T-helper 17 cell (primary cell): ENCODE data around the gene NUAK1. TPM values are rescaled to one million over a fixed set of nuclear protein-coding genes. Genes with fewer than 3 reads are reported as not detected.

Source experiments
- ATAC-seq: fragments of 150-1000 bp; cut with Tn5 transposase; 2 replicates; pipeline ENCODE4 v1.10.0; 2021; ENCODE audit warnings: mild to moderate bottlenecking, moderate library complexity
- DNase-seq, 3 donors: peaks; one replicate each; pipeline versions ENCODE4 v3.0.0 to v3.0.0-alpha.2; 2020 to 2021
- H3K9me3 ChIP-seq: one replicate; pipeline ENCODE4 v1.7.0; 2013; ENCODE audit warnings: low read length, mild to moderate bottlenecking; ENCODE audit not compliant: control insufficient read depth, poor library complexity, severe bottlenecking
- H3K27ac Mint-ChIP-seq: one replicate; pipeline ENCODE4 v1.8.0; 2022; ENCODE audit warnings: mild to moderate bottlenecking, moderate library complexity, mixed read lengths
- H3K27me3 Mint-ChIP-seq: one replicate; pipeline ENCODE4 v1.8.0; 2022; ENCODE audit warnings: mixed read lengths
- H3K36me3 Mint-ChIP-seq: one replicate; pipeline ENCODE4 v1.8.0; 2022; ENCODE audit warnings: low read depth, mixed read lengths
- H3K4me1 Mint-ChIP-seq: one replicate; pipeline ENCODE4 v1.8.0; 2022; ENCODE audit warnings: mild to moderate bottlenecking, mixed read lengths
- H3K4me3 Mint-ChIP-seq: one replicate; pipeline ENCODE4 v1.8.0; 2022; ENCODE audit warnings: mild to moderate bottlenecking, moderate library complexity, mixed read lengths
- total RNA-seq, 4 donors: library from RNA in 2 of 4; stranded (reverse) in 2 of 4; gene quantifications; one replicate each; pipeline ENCODE4 v1.2.3 and lab custom pipeline; 2022 to 2026

NUAK1 gene
- total RNA-seq, 2 donors from 2014 or later, result 0.05 TPM; not detected in 1

DNA sequence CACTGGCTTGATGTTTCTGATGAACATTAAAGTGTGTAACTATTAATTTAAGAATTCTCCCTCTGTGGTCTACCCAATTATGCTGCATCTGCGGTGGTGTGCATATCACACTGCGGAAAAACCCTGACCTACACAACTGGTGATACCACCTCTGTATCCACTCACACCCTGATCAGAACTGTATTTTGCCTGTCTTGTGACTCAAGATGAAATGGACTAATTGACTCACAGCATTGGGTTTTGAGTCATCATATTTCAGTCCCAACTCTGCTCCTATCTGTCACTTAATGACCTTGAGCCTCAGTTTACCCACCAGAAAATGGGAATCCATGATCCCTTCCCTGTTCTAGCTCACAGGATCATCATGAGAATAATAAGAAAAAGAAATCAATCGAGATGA lies 65.6 kb downstream of the NUAK1 start:
- H3K27ac Mint-ChIP-seq, result no peak overlapping the region
- DNase-seq (no peak), ATAC-seq (no peak)
- H3K36me3 Mint-ChIP-seq, result no peaks in the 10 kb centered on the region
- peaks cover 24% of the 10 kb centered on the region for H3K27me3 Mint-ChIP-seq
- H3K4me3 Mint-ChIP-seq, result no peak overlapping the region
- H3K4me1 Mint-ChIP-seq, result no peaks in the 10 kb centered on the region
- H3K9me3 ChIP-seq, result no peaks in the 10 kb centered on the region

DNA sequence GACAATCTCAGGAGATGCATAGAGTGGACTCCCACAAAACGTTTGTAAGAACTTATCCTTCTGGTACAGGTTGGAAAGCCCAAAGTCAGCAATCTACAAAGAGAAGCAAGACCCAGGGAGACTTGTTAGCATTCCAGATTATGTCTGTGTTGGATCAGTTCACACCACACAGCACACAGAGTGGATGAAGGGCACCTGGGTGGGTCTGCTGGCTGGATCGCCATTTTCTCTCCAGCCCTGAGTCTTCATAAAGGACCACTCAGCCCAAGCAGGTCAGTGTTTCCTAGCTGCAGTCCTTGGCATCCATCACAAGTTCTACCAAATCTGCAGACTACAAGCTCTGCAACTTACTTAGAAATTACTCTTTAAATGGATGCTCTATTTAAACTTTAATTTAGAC lies 66.0 kb downstream of the NUAK1 start:
- Mint-ChIP-seq H3K36me3 (no peaks in the 10 kb centered on the region), H3K4me1 (no peaks in the 10 kb centered on the region), H3K27me3 (peaks cover 23% of the 10 kb centered on the region), H3K27ac (no peak overlapping the region), H3K4me3 (no peak overlapping the region)
- H3K9me3 ChIP-seq, result no peaks in the 10 kb centered on the region
- DNase-seq (no peak), ATAC-seq (no peak)

DNA sequence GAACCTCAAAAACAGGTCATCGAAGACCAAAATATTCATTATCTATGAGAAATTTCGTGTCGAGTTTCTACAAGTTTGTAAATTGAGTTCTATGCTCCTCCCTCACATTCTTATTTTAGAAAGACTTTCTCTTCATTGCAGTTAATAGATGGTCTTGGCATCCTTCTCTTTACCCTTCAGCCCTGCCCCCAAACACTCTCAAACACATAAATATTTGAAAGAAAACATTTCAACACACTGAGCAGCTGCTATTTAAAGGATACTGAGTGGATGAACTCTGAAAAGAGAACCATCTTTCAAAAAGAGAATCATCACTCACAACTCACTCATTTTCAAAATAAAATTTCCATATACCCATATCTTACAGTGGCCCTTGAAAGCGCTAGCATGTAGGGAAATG lies 67.1 kb downstream of the NUAK1 start:
- ATAC-seq, result no peak
- H3K9me3 ChIP-seq, result no peaks in the 10 kb centered on the region
- DNase-seq, result no peak
- no peak overlapping the region for H3K27ac Mint-ChIP-seq
- H3K4me1 Mint-ChIP-seq, result no peaks in the 10 kb centered on the region
- no peaks in the 10 kb centered on the region for H3K36me3 Mint-ChIP-seq
- peaks cover 12% of the 10 kb centered on the region for H3K27me3 Mint-ChIP-seq
- no peak overlapping the region for H3K4me3 Mint-ChIP-seq

DNA sequence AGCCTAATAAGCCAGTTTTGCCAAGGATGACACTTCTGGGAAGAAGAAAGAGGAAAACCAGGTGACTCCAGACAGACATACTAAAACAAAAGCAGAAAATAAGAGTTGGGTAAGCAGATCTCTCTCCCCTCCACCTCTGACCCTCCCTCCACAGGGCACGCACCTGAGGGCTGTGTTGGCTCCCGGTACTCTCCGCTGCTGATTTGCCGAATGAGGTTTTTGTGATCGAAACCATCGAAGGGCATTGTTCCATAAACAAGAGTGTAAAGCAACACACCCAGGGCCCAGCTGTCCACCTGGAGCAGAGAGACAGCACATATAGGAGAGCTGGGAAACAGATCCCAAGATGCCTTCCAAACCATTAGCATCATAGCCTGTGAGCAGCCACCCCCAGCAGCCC lies 68.1 kb downstream of the NUAK1 start:
- DNase-seq, result no peak
- no peak for ATAC-seq
- peaks cover 7% of the 10 kb centered on the region for H3K27me3 Mint-ChIP-seq
- H3K27ac Mint-ChIP-seq, result no peak overlapping the region
- no peaks in the 10 kb centered on the region for H3K36me3 Mint-ChIP-seq
- no peaks in the 10 kb centered on the region for H3K9me3 ChIP-seq
- H3K4me1 Mint-ChIP-seq, result no peaks in the 10 kb centered on the region
- H3K4me3 Mint-ChIP-seq, result no peak overlapping the region

DNA sequence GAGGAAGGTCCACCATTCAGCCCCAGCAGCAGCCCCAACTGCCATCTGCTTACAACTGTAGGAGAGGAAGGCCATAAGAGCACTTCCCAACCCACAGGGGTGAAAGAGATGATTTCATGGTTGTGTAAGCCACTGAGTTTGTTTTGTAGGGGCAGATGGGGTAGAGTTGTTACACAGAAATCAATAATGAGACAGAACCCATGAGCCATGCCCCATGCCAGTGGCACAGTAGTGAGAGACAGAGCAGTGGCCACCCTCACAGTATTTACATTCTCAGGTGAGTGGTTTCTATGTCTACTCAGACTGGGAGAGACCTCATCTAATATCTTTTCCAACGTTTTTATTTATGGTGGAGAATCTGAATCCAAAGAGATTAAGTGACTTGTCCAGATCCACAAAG lies 68.6 kb downstream of the NUAK1 start:
- Mint-ChIP-seq H3K36me3 (no peaks in the 10 kb centered on the region), H3K27ac (no peak overlapping the region), H3K27me3 (peaks cover 7% of the 10 kb centered on the region), H3K4me3 (no peak overlapping the region), H3K4me1 (no peaks in the 10 kb centered on the region)
- no peak for ATAC-seq
- DNase-seq, result no peak
- H3K9me3 ChIP-seq, result no peaks in the 10 kb centered on the region

DNA sequence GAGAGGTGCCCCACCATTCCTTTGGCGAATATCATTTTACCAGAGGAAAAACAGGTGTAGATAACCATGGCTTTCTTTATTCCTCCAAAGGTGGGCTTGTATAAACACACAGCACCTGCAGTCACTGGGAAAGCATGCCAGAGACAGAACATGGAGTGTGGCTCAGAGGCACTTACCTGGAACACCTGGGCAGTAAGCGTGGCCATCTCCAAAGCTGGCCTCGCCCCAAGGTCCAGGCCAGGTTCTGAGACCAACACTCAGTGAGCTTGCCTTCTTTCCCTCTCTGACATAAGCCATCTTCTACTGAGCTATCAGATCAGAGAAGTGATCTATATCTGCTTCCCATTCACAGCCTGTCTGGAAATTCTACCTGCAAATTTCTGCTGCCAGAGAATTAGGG lies 70.5 kb downstream of the NUAK1 start:
- Mint-ChIP-seq H3K27me3 (peaks cover 4% of the 10 kb centered on the region), H3K36me3 (no peaks in the 10 kb centered on the region), H3K27ac (no peak overlapping the region), H3K4me1 (no peaks in the 10 kb centered on the region), H3K4me3 (no peak overlapping the region)
- DNase-seq (no peak), ATAC-seq (no peak)
- H3K9me3 ChIP-seq, result no peaks in the 10 kb centered on the region

DNA sequence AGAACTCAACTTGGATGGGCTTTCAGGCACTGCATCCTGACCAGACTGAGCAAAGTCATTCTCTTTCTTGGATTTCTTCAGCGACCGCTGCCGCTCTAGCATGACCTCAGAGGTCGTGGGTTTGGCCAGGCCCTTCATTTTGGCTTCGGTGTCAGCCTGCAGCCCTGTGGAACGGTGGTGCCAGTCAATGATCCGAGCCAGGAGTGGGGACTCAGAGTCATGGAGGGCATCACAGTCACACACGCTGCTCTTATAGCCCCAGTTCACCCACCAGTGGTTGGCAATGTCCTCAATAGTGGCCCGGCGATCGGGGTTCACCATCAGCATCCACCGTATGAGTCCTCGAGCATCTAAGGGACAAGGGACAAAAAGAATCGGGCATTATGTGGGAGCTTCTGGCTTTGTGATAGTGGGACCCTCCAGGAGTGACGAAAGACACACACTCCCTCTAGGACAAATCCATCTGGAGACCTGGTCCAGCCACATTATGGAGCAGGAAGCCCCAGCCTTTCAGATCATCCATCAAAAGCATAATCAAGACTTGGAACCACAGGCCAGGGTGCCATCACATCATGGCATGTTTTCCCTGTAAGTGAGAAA lies 71.0 kb downstream of the NUAK1 start:
- ATAC-seq (no peak), DNase-seq (no peak)
- Mint-ChIP-seq H3K4me3 (no peak overlapping the region), H3K27me3 (peaks cover 2% of the 10 kb centered on the region), H3K27ac (no peak overlapping the region), H3K4me1 (no peaks in the 10 kb centered on the region), H3K36me3 (no peaks in the 10 kb centered on the region)
- no peaks in the 10 kb centered on the region for H3K9me3 ChIP-seq

DNA sequence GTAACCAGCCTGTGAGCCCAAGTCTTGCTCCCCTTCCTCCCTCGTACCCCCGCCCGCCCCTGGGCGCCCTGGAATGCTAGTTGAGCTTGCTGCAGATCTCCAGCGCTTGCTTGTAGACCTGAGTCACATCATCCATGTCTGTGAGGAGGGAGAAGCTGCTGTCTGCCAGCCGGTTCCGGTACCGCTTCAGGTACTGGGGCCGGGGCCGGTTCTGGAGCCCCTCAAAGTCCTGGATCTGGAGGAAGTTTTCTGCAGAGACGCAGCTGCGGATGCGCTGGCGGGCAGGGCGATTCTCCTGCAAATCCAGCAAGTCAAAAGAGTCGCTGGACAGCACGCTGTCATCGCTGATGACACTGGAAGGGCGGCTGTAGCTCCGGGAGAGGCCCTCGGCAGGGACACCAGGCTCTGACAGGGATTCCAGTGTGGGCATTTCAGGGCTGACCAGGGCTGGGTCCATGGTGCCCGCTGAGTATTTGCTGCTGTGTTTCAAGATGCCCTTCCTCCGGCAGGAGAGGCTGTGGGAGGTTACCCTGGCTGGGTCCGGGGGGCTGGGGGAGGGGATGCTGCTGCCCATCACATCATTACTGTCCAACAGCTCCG lies 71.9 kb downstream of the NUAK1 start:
- no peaks in the 10 kb centered on the region for H3K9me3 ChIP-seq
- Mint-ChIP-seq H3K27me3 (peaks cover 6% of the 10 kb centered on the region), H3K4me3 (no peak overlapping the region), H3K4me1 (no peaks in the 10 kb centered on the region), H3K36me3 (no peaks in the 10 kb centered on the region), H3K27ac (no peak overlapping the region)
- DNase-seq, result no peak
- no peak for ATAC-seq

DNA sequence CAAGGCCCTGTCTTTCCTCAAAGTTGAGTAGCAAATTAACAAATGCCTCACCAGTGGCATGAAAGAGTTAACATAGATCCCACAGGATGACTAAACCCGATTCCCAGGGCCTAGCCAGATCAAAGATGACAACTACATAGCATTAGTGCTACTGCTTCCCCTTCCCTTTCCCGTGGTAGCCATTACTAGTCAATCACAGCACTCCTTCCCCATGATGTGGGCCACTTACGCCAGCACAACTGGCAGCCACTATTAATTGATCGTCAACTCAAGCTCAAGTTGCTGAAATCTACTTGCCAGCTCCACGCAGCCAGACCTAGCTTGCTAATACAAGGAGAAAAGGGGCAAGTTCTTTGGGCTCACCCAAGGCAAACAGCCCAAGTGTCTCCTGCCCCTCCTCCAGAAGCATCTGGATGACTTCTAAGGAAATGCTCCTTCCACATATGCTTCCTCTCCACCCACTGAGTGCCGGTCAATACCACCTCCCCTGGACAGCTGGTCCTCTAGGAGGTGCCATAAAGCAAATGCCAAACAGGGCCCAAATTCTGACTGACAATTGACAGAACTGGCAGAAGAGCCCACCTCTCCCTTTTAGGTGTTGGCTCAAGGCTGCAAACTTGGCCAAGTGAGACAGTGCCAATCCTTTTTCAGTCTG lies 72.6 kb downstream of the NUAK1 start:
- H3K27ac Mint-ChIP-seq, result no peak overlapping the region
- H3K4me3 Mint-ChIP-seq, result no peak overlapping the region
- H3K4me1 Mint-ChIP-seq, result no peaks in the 10 kb centered on the region
- ATAC-seq (no peak), DNase-seq (no peak)
- no peaks in the 10 kb centered on the region for H3K36me3 Mint-ChIP-seq
- no peaks in the 10 kb centered on the region for H3K9me3 ChIP-seq
- H3K27me3 Mint-ChIP-seq, result peaks cover 13% of the 10 kb centered on the region

DNA sequence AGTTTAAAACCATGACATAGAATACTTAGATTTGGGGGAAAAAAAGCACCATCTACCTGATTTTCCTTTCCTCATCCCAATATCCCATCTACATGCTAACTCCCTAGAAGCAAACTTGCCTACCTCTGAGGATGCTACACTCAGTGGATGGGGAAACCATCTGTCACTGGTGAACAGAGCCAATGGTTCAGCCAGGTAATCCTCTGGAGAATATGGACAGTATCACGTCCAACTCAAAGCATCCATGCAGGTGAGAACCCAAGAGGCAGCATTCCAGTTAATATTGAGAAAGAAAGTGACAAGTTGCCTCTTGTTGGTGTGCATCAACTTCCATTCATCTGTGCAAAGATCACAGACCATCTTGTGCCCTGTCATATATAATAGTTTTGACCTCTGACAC lies 73.2 kb downstream of the NUAK1 start:
- no peaks in the 10 kb centered on the region for H3K36me3 Mint-ChIP-seq
- no peaks in the 10 kb centered on the region for H3K4me1 Mint-ChIP-seq
- ATAC-seq (no peak), DNase-seq (no peak)
- H3K9me3 ChIP-seq, result no peaks in the 10 kb centered on the region
- H3K27ac Mint-ChIP-seq, result no peak overlapping the region
- peaks cover 20% of the 10 kb centered on the region for H3K27me3 Mint-ChIP-seq
- H3K4me3 Mint-ChIP-seq, result no peak overlapping the region

DNA sequence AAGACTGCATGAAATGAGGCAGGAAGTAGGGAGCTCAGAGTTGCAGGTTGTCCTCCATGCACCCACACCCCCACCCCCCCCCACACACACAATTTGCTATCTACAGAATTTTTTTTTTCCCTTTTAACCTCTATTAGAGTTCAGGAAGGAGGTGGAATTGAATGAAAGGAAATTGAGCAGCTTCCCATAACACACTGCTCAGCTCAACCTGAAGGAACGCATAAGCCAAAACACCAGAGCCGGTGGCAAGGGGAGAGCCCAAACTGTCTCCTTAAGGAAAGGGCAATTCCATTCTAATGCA lies 74.1 kb downstream of the NUAK1 start:
- H3K4me3 Mint-ChIP-seq, result no peak overlapping the region
- no peak for ATAC-seq
- H3K4me1 Mint-ChIP-seq, result no peaks in the 10 kb centered on the region
- H3K36me3 Mint-ChIP-seq, result no peaks in the 10 kb centered on the region
- H3K27me3 Mint-ChIP-seq, result peaks cover 23% of the 10 kb centered on the region
- H3K9me3 ChIP-seq, result no peaks in the 10 kb centered on the region
- H3K27ac Mint-ChIP-seq, result no peak overlapping the region
- no peak for DNase-seq

DNA sequence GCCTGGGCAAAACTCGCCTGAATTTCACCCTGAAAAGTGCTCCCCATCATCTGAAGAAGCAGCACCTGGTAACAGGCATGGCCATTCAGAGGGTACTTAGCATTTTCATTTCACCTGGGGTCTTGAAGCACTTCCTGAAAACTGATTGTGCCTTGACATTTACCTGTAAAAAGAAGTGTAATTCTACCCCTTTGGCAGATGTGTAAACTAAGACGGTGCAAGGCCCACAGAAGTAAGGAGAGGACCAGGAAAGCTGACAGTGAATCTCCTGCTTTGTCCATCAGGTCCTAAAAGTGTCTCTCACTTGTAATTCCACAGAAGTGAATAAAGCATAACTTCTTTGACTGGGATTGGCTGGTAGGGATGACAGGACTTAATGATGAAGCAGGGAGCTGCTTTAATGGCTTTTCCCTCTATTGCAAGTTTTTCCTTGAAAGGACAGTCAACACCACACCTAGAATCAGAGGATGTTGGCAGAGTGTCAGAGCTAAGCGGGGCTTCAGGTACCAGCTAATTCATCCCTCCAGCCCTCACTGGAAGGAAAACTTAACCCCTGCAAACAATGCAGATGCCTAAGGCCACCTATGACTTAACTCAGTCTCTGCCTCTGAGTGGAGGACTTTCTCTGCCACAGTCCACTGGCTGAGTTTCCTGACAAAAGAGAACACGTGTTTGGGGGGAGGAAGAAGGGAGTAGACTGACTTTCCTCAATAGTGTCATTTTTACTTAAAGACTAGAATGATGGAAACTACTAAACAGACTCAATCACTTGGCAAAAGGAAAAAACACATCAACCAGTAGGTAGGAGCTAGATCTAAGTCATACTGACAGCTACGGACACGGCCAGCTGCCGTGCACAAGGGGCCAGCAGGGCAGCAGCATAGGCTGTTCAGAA lies 74.7 kb downstream of the NUAK1 start:
- no peaks in the 10 kb centered on the region for H3K9me3 ChIP-seq
- no peaks in the 10 kb centered on the region for H3K36me3 Mint-ChIP-seq
- ATAC-seq (no peak), DNase-seq (no peak)
- no peaks in the 10 kb centered on the region for H3K4me1 Mint-ChIP-seq
- H3K27ac Mint-ChIP-seq, result no peak overlapping the region
- H3K27me3 Mint-ChIP-seq, result peaks cover 23% of the 10 kb centered on the region
- no peak overlapping the region for H3K4me3 Mint-ChIP-seq

DNA sequence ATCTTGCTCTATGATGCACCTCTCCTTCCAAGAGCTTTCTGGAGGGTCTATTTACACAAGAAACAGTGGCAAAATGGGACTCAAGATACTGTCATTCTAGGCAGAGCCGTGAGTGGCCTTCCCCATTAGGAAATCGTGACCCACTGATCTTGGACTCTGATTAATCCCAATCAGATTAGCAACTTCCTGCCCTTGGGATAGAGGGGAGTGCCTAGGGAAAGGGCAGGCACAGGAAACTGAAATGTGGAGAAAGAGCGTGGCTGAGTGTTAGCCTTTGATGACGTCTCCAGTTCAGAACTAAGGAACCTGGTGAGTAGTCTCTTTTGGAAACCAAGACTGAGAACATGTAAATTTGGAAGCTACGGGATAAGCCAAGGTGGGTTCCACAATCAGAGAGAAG lies 76.1 kb downstream of the NUAK1 start:
- H3K36me3 Mint-ChIP-seq, result no peaks in the 10 kb centered on the region
- ATAC-seq, result no peak

More for the DNA sequence above, 76.1 kb downstream of the NUAK1 start:
- no peaks in the 10 kb centered on the region for H3K9me3 ChIP-seq
- no peak overlapping the region for H3K27ac Mint-ChIP-seq
- H3K4me3 Mint-ChIP-seq, result no peak overlapping the region
- peaks cover 23% of the 10 kb centered on the region for H3K27me3 Mint-ChIP-seq
- no peaks in the 10 kb centered on the region for H3K4me1 Mint-ChIP-seq
- no peak for DNase-seq
